Measurements from ENCODE around the gene IGSF10.

Gene IGSF10

GRCh38 chr3:151423091-151423490, 37.8 kb downstream of the IGSF10 start:
- no peak for DNase-seq (ENCODE audit: low read depth)

GRCh38 chr3:151421938-151422337, 38.9 kb downstream of the IGSF10 start:
- DNase-seq (ENCODE audit: low read depth), result no peak

- no peak for DNase-seq (ENCODE audit: low read depth)
Observed at GRCh38 chr3:151419806-151420205, 41.1 kb downstream of the IGSF10 start.

GRCh38 chr3:151415289-151415688, 45.6 kb downstream of the IGSF10 start:
- DNase-seq (ENCODE audit: low read depth), result no peak

GRCh38 chr3:151412989-151413388, 47.9 kb downstream of the IGSF10 start:
- no peak for DNase-seq (ENCODE audit: low read depth)
